ENCODE data around the gene FAM25A. TPM values are rescaled to one million over a fixed set of nuclear protein-coding genes. Genes with fewer than 3 reads are reported as not detected.
"Not testable (repeated sequence)": the region's sequence is repeated elsewhere in the genome, so short reads cannot be mapped to it uniquely, and the experiment has no call there.

Gene FAM25A
- total RNA-seq, 1 donor: not detected

DNA sequence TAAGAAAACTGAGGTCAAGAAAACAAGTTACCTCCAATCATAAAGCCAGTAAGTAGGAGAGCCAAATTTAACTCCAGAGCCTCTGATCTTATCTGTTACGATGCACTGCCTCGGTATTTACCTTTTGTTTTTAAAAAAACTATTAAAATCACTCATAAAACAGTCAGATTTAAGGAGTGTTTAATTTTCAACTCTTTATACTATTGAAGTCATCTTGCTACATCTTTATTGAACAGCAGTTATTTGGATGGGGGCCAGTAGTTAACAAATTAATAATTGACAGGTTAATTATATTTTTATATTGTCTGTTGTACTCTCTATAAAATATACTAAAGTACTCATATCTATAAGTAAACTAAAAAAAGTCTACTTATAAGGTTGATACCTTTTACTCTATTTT, 27.2 kb upstream of the FAM25A start:
- TF ChIP-seq, protein P1, sequence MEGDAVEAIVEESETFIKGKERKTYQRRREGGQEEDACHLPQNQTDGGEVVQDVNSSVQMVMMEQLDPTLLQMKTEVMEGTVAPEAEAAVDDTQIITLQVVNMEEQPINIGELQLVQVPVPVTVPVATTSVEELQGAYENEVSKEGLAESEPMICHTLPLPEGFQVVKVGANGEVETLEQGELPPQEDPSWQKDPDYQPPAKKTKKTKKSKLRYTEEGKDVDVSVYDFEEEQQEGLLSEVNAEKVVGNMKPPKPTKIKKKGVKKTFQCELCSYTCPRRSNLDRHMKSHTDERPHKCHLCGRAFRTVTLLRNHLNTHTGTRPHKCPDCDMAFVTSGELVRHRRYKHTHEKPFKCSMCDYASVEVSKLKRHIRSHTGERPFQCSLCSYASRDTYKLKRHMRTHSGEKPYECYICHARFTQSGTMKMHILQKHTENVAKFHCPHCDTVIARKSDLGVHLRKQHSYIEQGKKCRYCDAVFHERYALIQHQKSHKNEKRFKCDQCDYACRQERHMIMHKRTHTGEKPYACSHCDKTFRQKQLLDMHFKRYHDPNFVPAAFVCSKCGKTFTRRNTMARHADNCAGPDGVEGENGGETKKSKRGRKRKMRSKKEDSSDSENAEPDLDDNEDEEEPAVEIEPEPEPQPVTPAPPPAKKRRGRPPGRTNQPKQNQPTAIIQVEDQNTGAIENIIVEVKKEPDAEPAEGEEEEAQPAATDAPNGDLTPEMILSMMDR (IDR thresholded peaks at IDR 0.05; ENCODE audit: insufficient read depth, low read depth, low read length): no peak
- DNase-seq (ENCODE audit: low read depth): peak; percentile 57
- no peak overlapping the region for H3K4me3 ChIP-seq (ENCODE audit: low read depth, low read length)

- H3K4me3 ChIP-seq (ENCODE audit: low read depth, low read length); DNase-seq (ENCODE audit: low read depth): not testable (repeated sequence)
These were observed 20.2 kb upstream of the FAM25A start for GRCh38 chr10:86999802-87000403.

DNA sequence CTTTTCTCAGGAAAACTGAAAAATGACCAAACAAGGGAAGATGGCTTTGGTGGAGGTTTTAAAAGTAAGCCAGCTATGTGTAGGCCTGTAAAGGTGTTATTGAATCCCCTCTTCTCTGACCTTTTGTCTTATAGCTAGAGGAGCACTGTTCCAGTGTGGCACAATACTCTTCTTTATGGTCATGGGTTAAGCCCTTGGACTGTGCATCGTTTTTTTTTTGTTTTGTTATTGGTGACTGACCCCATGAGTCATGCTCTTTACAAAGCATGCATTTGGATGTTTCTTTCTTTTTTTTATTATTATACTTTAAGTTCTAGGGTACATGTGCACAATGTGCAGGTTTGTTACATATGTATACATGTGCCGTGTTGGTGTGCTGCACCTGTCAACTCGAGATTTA, 19.6 kb upstream of the FAM25A start:
- TF ChIP-seq, protein P1 (IDR thresholded peaks at IDR 0.05; ENCODE audit: insufficient read depth, low read depth, low read length): no peak
- H3K4me3 ChIP-seq (ENCODE audit: low read depth, low read length): no peak overlapping the region
- peak; percentile 50 for DNase-seq (ENCODE audit: low read depth)

DNA sequence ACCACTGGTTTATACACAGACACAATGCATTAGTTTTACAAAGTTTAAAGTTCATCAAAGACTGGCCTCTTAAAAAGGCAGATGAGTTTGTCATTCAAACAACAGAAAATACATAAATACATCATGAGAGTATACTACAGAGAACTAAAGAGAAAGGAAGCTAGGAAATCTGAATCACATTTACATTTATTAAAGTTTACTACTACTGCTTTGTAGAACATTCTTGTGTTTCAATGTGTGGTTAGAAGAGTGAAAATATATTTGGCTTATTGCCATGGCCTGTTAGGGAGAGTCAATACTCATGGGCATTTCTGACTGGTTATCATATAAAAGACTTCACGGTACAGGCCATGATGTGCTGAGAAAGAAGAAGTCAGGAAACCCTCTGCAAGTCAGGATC, 13.0 kb upstream of the FAM25A start:
- not testable (repeated sequence) for H3K4me3 ChIP-seq (ENCODE audit: low read depth, low read length); DNase-seq (ENCODE audit: low read depth)

- DNase-seq (ENCODE audit: low read depth); H3K4me3 ChIP-seq (ENCODE audit: low read depth, low read length): not testable (repeated sequence)
These were observed 12.4 kb upstream of the FAM25A start for GRCh38 chr10:87007674-87008073.

GRCh38 chr10:87008303-87008702, 11.8 kb upstream of the FAM25A start:
- not testable (repeated sequence) for H3K4me3 ChIP-seq (ENCODE audit: low read depth, low read length); DNase-seq (ENCODE audit: low read depth)

DNA sequence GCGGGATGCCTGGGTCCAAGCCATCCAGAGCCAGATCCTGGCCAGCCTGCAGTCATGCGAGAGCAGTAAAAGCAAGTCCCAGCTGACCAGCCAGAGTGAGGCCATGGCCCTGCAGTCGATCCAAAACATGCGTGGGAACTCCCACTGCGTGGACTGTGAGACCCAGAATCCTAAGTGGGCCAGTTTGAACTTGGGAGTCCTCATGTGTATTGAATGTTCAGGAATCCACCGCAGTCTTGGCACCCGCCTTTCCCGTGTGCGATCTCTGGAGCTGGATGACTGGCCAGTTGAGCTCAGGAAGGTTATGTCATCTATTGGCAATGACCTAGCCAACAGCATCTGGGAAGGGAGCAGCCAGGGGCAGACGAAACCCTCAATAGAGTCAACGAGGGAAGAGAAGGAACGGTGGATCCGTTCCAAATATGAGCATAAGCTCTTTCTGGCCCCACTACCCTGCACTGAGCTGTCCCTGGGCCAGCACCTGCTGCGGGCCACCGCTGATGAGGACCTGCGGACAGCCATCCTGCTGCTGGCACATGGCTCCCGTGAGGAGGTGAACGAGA, 10.9 kb upstream of the FAM25A start:
- DNase-seq (ENCODE audit: low read depth); H3K4me3 ChIP-seq (ENCODE audit: low read depth, low read length): not testable (repeated sequence)

DNA sequence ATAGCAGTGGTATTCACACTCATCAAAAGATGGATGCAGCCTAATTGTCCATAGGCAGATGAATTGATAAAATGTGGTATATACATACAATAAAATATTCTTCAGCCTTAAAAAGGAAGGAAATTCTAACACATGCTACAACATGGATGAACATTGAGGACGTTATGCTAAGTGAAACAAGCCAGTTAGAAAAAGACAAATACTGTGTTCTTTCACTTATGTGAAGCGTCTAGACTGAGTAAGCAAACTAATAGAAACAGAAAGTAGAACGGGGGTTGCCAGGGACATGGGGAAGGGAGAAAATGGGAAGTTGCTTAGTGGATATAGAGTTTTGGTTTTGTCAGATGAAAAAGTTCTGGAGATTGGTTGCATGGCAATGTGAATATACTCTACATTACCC, 6.6 kb upstream of the FAM25A start:
- H3K4me3 ChIP-seq (ENCODE audit: low read depth, low read length); DNase-seq (ENCODE audit: low read depth): not testable (repeated sequence)

DNA sequence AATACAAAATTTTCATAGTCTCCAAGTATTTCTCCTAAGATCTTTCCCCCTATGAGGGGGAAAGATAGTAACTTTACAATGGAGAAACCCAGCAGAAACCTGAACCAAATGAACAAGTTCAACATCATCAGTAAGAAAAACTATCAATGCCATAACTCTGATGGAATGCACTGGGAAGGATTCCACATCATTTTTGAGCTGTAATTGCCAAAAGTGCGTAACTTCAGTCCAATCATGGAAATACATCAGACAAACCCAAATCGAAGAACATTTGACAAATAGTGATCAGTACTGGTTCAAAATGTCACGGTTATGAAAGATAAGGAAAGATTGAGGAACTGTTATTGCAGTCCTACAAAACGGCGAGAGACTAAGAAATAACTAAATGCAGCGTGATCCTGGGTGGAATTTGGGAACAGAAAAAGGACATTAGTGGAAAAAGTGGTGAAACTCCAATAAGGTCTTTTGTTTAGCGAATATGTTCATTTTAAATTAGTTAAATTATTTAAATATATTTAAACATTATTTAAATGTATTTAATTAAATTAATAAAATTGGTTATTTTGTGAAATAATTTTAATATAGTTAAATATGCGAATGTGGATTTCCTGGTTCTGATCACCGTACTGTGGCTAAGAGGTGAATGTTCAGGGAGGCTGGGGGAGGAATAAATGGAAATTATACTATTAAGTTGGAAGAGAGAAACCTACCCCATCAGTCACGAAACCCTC, 4.9 kb upstream of the FAM25A start:
- not testable (repeated sequence) for DNase-seq (ENCODE audit: low read depth); H3K4me3 ChIP-seq (ENCODE audit: low read depth, low read length)

- not testable (repeated sequence) for DNase-seq (ENCODE audit: low read depth); H3K4me3 ChIP-seq (ENCODE audit: low read depth, low read length)
These were observed 2.0 kb upstream of the FAM25A start for GRCh38 chr10:87018127-87018526.

- not testable (repeated sequence) for DNase-seq (ENCODE audit: low read depth); H3K4me3 ChIP-seq (ENCODE audit: low read depth, low read length)
These were observed 1.0 kb upstream of the FAM25A start for GRCh38 chr10:87019066-87019465.

- not testable (repeated sequence) for DNase-seq (ENCODE audit: low read depth); H3K4me3 ChIP-seq (ENCODE audit: low read depth, low read length)
These were observed 590 bp upstream of the FAM25A start for GRCh38 chr10:87019504-87019903.

GRCh38 chr10:87025285-87025958, 5.3 kb downstream of the FAM25A start:
- not testable (repeated sequence) for H3K4me3 ChIP-seq (ENCODE audit: low read depth, low read length)
- DNase-seq (ENCODE audit: low read depth): peak; percentile 79

DNA sequence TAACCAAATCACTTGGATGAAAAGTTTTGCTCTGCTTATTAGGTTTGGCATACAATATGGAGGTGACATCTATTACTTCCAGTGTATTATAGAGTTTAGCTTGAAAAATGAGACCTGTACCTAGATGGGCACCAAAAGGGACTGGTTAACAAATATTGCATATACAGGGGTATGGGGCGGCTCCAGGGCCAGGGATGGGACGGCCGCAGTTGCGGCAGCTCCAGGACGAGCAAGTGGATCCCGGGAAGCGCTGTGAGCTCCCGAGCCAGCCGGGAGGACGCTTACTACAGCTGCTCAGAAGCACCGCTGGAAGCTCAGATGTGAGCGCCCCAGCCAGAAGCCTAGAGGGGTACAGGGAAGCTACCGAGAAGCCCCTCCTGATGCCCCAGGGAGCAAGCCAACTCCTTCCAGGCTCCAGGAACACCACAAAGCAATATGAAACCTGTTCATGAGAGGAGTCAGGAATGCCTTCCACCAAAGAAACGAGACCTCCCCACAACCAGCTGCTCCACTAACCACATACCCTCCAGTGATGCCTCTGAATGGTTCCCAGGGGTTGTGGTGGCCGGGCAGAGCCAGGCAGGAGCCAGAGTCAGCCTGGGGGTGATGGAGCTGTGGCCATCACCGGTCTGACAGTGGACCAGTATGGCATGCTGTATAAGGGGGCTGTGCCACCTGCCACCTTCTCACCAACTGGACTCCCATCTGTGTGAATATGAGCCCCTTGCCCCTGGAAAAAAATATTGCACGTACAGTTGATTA, 6.8 kb downstream of the FAM25A start:
- not testable (repeated sequence) for DNase-seq (ENCODE audit: low read depth)

DNA sequence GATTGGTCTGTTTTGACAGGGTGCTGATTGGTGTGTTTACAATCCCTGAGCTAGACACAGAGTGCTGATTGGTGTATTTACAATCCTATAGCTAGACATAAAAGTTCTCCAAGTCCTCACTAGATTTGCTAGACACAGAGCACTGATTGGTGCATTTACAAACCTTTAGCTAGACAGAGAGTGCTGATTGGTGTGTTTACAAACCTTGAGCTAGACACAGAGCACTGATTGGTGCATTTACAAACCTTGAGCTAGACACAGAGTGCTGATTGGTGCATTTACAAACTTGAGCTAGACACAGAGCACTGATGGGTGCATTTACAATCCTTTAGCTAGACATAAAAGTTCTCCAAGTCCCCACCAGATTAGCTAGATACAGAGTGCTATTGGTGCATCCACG, 10.3 kb downstream of the FAM25A start:
- H3K4me3 ChIP-seq (ENCODE audit: low read depth, low read length); DNase-seq (ENCODE audit: low read depth): not testable (repeated sequence)

More for the DNA sequence above, 6.8 kb downstream of the FAM25A start:
- not testable (repeated sequence) for H3K4me3 ChIP-seq (ENCODE audit: low read depth, low read length)
